Stimulated activated CD4-positive, alpha-beta T cell treated with anti-CD3 and anti-CD28 coated beads, Interleukin-4, amount 100 ng/mL, for 48 hours (primary cell): Measurements from ENCODE around the gene STXBP1.
"Not testable (repeated sequence)": the region's sequence is repeated elsewhere in the genome, so short reads cannot be mapped to it uniquely, and the experiment has no call there.

Experiments
- DNase-seq, 2 donors: peaks; one replicate each; pipeline ENCODE4 v3.0.0-alpha.2; 2020; ENCODE audit warnings: low read depth in 2 of 2

Gene STXBP1

DNA sequence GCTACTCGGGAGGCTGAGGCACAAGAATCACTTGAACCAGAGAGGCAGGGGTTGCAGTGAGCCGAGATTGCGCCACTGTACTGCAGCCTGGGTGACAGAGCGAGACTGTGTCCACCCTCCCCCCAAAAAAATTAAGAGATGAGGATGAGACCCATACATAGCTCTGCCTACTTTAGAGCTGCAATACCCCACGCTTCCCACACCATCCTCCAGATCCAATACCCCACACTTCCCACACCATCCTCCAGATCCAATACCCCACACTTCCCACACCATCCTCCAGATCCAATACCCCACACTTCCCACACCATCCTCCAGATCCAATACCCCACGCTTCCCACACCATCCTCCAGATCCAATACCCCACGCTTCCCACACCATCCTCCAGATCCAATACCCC, 34.9 kb upstream of the STXBP1 start:
- DNase-seq: not testable (repeated sequence)

DNA sequence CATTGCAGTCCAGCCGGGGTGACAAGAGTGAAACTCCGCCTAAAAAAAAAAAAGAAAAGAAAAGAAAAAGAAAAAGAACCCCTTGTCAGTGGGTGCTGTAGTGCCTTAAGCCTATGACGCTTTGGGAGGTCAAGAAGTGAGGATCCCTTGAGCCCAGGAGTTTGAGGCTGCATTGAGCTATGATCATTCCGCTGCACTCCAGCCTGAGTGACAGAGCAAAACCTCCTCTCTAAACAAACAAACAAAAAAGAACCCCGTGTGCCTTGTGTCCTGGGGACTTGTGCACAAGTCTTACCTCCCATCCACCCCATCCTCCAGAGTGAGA, 33.5 kb upstream of the STXBP1 start:
- DNase-seq: no peak

DNA sequence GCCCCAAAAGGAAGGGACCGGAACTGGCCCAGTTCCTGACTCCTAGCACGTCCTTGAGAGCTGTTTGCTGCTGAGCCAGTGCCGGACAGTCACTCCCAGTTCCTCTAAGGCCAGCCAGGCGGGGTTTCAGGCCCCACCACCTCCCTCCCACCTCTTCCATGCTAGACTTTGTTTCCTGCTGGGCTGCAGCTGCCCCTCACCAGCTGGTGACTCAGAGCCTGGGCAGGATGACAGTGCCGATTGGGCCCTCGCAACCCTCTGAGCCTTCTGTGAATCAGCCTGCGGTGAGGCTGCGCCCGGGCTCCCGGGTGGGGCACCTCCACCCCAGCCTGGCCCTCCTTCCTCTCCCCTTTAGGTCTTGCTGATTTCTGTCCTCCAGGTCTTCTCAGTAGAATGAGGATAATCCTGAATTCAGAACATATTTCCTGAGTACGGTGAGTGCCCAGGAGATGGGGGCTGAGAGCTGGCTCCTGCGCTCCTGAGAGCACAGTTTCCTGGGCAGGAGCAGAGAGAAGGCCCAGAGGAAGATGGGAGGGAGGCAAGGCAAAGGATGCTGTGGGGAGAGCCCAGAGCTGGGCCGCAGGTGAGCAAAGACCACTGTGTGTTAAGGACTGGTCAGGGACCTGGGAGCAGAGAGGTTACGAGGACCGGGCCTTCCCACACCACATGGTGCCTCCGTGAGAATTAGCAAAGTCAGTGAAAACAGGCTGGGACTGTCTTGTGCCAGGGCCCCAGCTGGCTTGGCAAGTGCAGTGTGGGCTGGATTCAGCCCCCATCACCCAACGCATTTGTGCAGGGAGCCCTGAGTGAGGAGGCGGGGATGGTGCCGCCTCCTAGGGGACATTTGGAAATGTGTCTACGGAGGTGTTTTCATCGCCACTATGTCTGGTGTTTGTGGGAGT, 32.9 kb upstream of the STXBP1 start:
- DNase-seq: peak; percentile 69 to 72

DNA sequence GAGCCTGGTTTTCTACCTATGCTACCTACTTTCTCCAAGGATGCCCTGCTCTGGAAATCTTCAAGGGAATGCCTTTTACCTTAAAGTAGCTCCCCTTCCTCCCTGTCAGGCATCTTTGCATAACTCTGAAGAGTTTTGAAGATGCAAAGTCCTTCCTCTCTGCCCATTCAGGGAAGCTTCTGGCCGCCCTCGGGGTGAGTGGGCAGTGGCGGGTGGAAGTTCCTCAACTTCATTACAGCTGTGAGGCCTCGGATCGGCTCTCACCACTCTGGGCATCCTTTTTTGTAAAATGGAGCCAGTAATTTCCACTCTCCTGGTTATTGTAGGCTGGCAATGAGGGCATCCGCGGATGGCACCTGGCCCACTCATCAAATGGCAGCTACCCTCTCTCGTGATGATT, 31.7 kb upstream of the STXBP1 start:
- DNase-seq: no peak

DNA sequence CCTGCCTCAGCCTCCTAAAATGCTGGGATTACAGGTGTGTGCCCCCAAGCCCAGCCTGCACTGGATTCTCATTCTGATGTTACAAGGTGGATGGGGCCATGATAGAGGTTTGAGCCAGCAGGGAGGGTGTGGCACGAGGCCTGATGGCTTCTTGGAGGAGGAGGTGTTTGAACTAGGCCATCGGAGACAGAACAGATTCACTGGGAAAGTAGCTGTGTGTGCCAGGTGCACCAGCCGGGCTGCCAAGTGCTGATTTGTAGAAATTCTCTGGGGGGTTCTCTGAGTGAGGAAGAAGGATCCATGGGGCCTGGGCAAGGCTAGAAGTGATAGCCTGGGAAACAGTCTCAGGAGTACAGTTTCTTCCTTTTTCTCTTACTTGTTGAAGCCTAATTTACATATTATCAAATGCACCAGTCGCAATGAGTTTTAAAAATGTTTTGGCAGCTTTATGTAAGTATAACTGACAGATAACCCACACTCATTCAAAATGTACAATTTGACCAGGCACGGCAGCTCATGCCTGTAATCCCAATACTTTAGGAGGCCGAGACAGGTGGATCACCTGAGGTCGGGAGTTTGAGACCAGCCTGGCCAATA, 31.1 kb upstream of the STXBP1 start:
- DNase-seq: no peak

DNA sequence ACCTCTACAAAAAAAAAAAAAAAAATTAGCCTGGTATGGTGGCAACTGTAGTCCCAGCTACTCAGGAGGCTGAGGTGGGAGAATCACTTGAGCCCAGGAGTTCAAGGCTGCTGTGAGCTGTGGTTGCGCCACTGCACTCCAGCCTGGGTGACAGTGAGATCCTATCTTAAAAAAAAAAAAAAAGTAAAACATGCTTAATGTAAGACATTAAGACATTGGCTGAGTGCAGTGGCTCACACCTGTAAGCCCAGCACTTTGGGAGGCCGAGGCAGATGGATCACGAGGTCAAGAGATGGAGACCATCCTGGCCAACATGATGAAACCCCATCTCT, 27.6 kb upstream of the STXBP1 start:
- not testable (repeated sequence) for DNase-seq

DNA sequence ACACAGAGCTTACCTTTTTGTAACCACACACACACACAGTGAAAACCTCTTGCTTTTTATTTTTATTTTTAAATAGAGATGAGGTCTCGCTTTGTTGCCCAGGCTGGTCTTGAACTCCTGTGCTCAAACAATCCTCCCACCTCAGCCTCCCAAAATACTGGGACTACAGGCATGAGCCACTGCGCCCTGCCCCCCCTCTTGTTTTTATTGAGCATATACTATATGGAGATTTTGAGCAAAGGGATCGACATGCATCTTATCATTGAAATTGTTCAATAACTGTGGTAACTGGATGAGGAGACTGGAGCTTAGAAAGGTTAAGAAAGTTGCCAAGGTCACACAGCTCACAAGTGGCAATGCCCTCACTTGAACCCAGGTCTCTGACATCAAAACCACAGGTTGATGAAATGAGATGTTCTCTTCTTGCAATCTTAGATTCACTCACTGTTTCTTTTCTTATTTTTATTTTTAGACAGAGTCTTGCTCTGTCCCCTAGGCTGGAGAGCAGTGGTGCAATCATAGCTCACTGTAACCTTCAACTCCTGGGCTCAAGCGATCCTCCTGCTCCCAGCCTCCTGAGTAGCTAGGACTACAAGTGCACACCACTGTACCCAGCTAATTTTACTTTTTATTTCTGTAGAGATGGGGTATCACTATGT, 26.8 kb upstream of the STXBP1 start:
- no peak for DNase-seq

DNA sequence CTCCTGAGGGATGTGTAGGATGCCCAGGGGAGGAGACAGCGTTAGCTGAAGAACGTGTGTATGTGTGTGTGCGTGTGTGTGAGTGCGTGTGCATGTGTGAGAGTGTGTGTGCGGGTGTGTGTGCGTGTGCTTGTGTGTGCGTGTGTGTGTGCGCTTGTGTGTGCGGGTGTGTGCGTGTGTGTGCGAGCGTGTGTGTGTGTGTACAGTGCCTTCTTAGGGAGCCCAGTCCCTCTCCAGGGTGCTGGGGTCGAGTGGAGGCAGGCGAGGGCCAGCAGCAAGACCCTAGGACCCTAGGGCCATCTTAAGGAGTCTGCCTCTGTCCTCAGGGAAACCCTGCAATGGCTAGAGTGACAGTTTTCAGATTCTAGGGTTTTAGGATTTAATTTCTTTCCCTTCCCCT, 26.0 kb upstream of the STXBP1 start:
- DNase-seq: no peak

DNA sequence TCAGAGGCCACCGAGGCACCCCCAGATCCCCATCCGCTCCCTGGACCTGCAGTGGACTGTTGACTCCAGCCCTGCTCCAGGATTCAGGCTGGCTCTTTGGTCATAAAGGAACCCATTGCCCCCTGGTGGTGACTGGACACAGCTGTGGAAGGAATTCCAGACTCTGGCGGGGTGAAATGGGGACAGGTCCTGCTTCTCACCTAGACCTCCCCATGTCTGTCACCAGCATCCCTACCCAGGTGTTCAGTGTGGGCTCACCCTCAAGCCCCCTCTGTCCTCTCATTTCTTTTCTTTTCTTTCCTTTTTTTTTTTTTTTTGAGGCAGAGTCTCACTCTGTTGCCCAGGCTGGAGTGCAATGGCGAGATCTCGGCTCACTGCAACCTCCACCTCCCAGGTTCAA, 25.5 kb upstream of the STXBP1 start:
- peak; percentile 43 to 54 for DNase-seq

DNA sequence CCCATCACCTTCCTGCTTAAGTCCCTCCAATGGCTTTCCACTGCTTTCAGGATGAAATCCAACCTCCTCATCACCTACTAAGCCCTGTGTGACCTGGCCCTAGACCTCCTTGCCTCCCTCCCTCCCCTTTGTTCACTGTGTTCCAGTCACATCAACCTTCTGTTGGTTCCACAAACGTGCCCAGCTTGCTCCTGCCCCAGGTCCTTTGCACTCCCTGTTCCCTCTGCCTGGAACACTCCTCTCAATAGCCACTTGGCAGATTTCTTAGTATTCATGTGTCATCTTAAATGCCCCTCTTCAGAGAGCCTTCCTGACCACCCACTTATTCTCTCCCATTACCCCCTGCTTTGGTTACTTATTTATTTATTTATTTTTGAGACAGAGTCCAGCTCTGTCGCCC, 24.1 kb upstream of the STXBP1 start:
- DNase-seq: no peak

DNA sequence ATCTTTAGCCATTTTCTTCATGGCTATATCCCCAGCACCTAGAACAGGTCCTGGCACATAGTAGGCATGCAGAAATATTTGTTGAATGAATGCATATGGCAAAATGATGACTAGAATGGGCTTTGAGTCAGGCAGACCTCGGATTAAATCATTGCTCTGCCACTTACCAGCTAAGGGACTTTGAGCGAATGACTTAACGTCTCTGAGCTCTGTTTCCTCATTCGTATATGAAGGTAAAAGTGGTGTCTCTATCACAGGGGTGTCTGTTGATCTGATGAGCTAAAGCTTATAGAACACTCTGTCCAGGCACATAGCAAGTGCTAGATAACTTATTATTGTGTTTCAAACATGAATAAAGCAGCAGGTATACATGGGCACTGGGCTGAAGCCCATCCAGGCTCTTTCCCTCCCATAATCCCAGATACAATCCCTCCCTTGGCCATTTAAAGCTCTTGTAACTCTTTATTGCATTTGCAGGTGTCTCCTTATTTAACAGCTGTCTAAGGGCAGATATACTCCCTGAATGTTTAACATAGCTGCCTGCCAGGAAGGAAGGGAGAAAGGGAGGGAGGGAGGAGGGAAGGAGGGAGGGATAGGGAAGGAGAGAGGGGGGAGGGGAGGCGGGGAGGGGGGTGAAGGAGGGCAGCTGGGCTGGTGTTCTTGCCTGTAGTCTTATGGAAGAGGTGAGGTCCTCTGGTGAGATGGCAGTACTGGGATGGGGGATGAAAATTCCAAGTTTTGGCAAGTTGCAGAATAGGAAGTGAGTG, 23.2 kb upstream of the STXBP1 start:
- no peak for DNase-seq

DNA sequence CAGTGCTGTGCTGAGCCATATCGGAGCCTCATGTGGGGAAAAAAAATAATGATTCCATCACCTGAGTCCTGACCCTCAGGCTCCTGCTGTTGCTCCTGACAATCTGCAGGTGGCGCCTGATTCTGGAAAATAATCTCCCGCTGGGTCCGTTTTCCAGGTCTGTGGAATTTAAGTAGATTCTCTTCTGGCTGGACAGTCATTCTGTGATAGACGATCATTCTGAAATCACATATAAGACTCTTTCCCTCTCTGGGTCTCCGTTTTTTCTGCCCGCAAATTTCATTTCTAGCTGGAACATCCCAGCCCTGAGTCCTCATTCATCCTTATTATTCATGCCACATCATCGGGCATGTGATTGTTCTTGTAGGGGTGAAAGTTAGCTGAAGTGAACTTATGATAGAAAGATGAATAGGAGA, 22.1 kb upstream of the STXBP1 start:
- no peak for DNase-seq

DNA sequence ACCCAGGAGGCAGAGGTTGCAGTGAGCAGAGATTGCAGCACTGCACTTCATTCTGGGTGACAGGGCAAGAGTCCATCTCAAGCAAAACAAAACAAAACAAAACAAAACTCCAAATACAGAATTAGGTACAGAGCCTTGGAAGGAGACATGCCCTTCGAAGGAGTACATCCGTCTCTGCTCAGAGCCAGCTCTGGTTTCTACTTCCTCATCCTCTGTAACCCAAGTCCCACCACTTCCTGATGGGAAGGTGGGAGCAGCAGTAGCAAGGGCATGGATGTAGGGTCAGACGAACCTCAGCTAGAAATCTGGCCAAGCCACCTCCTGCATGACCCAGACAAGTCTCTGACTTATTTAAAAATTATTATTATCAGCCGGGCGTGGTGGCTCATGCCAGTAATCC, 16.5 kb upstream of the STXBP1 start:
- no peak for DNase-seq

DNA sequence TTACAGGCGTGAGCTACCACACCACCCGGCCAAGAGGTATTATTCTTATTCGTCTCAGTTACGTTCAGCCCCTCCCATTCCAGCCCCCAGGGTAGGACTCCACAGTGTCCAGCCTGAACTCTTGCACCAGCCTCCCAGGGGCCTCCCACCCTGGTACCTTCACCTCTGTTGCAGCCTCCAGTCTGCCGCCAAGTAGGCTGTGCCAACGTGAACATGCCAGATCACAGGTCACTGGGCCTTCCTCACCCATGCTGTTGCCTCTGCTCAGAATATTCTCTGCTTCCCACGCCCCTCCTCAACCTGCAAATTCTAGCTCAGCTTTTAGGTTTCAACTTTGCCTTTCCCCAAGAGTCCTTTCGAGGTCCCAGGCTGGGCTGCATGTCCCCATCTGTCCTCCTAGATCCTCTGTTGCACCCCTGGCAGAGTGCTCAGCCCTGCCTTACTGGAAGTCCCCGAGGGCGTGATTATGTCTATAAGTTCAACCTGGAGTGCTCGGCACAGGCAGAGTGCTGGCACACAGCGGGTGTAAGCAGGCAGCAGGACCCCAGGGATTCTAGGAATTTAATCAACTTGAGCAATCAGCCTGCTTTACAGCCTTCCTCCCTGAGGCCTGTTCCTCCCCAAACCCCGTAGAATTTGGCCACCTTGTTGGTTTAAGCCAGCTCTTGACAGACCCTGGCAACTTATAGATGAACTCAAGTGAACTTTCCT, 13.1 kb upstream of the STXBP1 start:
- DNase-seq: no peak

DNA sequence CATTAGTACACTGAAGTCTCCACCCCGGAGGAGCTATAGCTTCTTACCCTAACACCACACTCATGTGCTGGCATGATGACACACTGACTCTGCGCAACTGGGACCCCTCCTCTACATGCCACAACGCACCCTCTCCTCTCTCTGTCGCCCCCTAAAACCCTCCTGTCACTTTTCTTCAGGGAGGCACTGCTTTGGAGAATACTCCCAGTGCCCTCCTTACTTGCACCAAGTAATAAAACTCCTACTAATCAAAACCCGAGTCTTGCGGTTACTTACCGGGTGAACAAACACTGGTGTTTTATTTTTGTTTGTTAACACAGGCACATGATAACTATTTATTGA, 12.6 kb upstream of the STXBP1 start:
- no peak for DNase-seq

DNA sequence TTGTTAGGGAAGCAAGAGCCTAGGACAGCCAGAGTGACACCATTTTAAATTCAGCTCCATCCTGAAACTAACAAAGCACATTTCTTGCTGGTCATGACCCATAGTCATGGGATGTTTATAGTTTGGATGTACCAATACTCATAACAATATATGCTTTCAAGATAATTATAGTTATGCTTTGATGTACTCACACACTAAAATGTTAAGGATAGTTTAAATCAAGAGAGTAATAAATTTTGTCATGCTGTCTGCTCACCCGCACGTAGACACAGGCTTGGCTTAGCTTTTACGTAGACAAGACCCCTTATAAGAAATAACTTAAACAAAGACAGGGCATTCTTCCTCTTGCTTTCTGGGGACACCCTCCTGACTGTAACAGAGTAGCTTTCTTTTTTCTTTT, 8.9 kb upstream of the STXBP1 start:
- DNase-seq: no peak

DNA sequence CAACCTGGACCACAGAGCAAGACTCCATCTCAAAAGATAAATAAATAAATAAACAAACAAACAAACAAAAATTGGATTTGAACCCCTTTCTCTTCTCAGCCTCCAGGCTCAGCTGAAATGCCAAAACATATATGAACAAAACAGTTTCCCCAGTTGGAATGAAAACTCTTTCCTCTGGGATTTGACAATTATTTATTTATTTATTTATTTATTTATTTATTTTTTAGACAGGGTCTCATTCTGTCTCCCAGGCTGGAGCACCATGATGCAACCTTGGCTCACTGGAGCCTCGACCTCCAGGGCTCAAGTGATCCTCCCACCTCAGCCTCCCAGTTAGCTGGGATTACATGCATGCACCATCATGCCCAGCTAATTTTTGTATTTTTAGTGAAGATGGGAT, 6.0 kb upstream of the STXBP1 start:
- DNase-seq: no peak

DNA sequence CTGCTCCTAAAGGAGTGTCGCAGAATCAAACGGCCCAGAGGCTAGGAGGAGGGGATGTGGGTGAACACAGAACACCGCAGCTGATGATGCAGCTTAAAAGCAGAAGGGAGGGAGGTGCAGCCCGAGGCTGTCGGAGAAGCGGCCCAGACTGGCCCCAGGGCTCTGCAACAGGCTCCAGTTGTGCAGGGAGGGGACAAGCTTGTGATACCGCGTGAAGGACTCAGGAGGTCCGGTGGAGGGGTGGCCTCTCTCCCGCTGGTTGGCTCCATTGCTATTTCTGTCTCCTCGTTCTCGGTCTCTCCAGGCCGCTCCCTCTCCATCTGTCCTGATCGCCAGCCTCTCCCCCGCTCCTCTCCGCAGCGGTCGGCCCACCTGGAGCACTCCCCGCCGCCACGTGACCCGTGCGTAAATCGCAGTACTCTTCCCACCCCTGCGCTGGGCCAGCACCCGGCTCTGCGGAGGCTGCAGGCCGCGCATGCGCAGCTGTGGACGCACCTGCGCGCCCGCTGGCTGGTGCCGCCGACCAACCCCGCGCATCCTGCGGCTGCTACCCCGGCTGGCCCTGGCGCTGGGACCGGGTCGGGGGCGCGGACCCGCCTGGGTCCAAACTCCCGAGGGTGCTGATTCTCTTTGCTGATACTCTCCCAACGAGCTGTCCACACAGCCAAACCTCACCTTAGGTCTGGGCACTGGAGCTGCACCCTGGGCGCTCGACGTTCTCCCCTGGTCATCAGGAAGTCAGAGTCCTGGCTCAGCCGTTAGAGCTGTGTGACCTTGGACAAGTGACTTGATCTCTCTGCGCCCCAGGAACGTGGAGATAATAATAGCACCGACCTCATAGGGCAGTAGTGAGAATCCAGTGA, 3.7 kb upstream of the STXBP1 start:
- DNase-seq: peak; percentile 58 to 66

DNA sequence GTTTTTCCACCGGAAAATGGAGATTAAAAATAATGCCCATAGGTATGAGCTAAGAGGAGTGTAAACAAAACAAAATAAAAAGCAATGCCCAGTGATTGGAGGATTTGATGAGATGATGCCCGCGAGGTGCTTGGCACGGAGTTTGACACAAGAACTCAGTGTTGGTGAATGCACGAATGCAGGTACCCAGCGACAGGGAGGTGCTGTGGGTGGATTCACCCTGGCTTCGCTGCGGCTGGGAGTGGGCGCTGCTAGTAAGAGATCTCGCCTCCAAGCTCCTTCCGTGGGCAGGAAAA, 526 bp upstream of the STXBP1 start:
- no peak for DNase-seq

DNA sequence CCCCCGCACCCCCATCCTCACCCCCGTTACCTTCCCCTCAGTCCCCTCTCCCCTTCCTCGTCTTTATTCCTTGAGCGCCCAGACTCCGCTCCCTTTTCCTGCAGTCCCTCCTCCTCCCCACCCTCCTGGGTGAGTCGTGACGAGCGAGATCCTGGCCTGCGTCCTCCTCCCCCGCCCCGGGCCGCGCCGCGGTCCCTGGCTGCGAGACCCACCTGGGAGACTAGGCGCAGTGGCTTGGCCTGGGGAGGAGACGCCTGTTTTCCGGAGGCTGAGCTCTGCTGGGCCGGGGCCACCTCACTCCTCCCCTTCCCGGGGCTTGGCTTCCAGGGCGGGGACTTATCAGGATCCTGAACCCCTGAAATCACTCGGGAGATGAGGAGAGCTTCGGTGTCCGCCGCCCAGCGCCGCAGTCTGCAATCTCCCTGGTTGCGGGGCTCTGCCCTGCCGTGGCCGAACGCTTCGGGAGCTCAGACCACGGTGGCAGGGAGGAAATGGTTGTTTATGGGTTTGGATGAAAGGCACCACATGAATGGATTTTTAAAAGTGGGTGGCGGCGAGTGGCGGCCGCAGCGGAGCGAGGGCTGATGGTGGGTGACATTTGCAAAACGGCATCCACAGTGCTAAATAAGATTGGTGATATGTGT, 984 bp downstream of the STXBP1 start:
- DNase-seq: no peak

DNA sequence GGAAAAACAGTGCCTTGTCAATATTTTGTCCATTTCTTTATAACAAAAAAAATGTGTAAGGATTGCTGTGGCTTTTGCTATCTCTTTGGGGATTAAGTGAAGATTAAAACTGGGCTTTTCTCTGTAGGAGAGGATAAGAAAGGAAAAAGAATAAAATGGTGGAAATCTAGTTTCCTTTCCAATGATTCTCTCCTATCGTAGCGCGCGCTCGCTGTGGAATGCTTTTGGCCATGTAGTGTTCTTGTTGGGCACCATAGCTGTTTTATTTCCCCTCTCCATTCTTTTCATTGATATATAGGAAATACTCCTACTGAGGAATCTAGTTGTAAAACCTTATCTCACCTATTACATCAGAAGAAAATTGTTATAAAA, 1.5 kb downstream of the STXBP1 start:
- DNase-seq: no peak
